GM20431 (cell line): ENCODE results near the gene ZNF785.
"Not testable (repeated sequence)": the region's sequence is repeated elsewhere in the genome, so short reads cannot be mapped to it uniquely, and the experiment has no call there.

Experiments
- in situ Hi-C: fragments of 300-500 bp; cut with MseI, MboI; formaldehyde crosslinking; loops from one replicate; pipeline ENCODE4 v1.15.0; 2020; ENCODE audit warnings: low sequenced_read_pairs; ENCODE audit not compliant: unreplicated experiment

Gene ZNF785

GRCh38 chr16:30548416-30549253 is 36.9 kb downstream of the ZNF785 start:
- in situ Hi-C loops = no loop called here

- in situ Hi-C loops = no loop called here
Observed at GRCh38 chr16:30546115-30546514, 39.4 kb downstream of the ZNF785 start.

GRCh38 chr16:30543067-30543466 is 42.4 kb downstream of the ZNF785 start:
- in situ Hi-C loops = no loop called here

GRCh38 chr16:30541502-30542329 is 43.8 kb downstream of the ZNF785 start:
- in situ Hi-C loops = no loop called here

GRCh38 chr16:30540916-30541464 is 44.5 kb downstream of the ZNF785 start:
- in situ Hi-C loops = not testable (repeated sequence)

GRCh38 chr16:30539986-30540526 is 45.4 kb downstream of the ZNF785 start:
- in situ Hi-C loops = not testable (repeated sequence)

- in situ Hi-C loops = no loop called here
Observed at GRCh38 chr16:30539000-30539964, 46.2 kb downstream of the ZNF785 start.

- in situ Hi-C loops = not testable (repeated sequence)
Observed at GRCh38 chr16:30536391-30537024, 49.0 kb downstream of the ZNF785 start.

GRCh38 chr16:30535777-30536190 is 49.7 kb downstream of the ZNF785 start:
- in situ Hi-C loops = no loop called here

- in situ Hi-C loops = no loop called here
Observed at GRCh38 chr16:30535106-30535776, 50.3 kb downstream of the ZNF785 start.

- in situ Hi-C loops = no loop called here
Observed at GRCh38 chr16:30534368-30535105, 51.0 kb downstream of the ZNF785 start, which contains the start of gene ZNF747. Gene ZNF747 (minus strand): TSS chr16:30534858. CDS start chr16:30534679, 179 bp downstream.

- in situ Hi-C loops = no loop called here
Observed at GRCh38 chr16:30533748-30534367, 51.6 kb downstream of the ZNF785 start.

- in situ Hi-C loops = no loop called here
Observed at GRCh38 chr16:30533146-30533522, 52.4 kb downstream of the ZNF785 start.

GRCh38 chr16:30532285-30533145 is 53.0 kb downstream of the ZNF785 start:
- in situ Hi-C loops = no loop called here
